D721Med (cell line): Measurements from ENCODE around the gene ADM2.
"Not testable (repeated sequence)": the region's sequence is repeated elsewhere in the genome, so short reads cannot be mapped to it uniquely, and the experiment has no call there.

Experiments
- DNase-seq: peaks from one replicate; pipeline ENCODE4 v3.0.0; 2011; ENCODE audit warnings: low spot score; ENCODE audit not compliant: insufficient read length
- FAIRE-seq: peaks from 2 replicates; lab custom pipeline; 2011; peaks lifted over from hg19 to GRCh38; lab: Jason Lieb, UNC
- CTCF ChIP-seq: IDR thresholded peaks from 2 replicates; pipeline ENCODE4 v1.5.1; 2012; ENCODE audit warnings: mild to moderate bottlenecking, control low read depth; ENCODE audit not compliant: insufficient read depth; ENCODE audit errors: missing control alignments

Gene ADM2

GRCh38 chr22:50481440-50482106 is at the start of gene ADM2:
Gene ADM2, plus strand, starts transcription at chr22:50481543. Its CDS starts 305 bp downstream, at chr22:50481848.
- FAIRE-seq (no peak), DNase-seq (peak; percentile 78)
- no peak for TF ChIP-seq CTCF

GRCh38 chr22:50432131-50432876 is 49.0 kb upstream of the ADM2 start:
- TF ChIP-seq CTCF = no peak
- FAIRE-seq = no peak
- no peak for DNase-seq

GRCh38 chr22:50432877-50433510 is 48.3 kb upstream of the ADM2 start:
- DNase-seq, FAIRE-seq: not testable (repeated sequence)

GRCh38 chr22:50434849-50435248 is 46.5 kb upstream of the ADM2 start:
- FAIRE-seq = no peak
- no peak for DNase-seq
- no peak for TF ChIP-seq CTCF

GRCh38 chr22:50435291-50436014 is 45.9 kb upstream of the ADM2 start:
- DNase-seq (no peak), FAIRE-seq (no peak)
- no peak for TF ChIP-seq CTCF

- TF ChIP-seq CTCF = no peak
- FAIRE-seq = no peak
- no peak for DNase-seq
Observed at GRCh38 chr22:50436015-50436830, 45.1 kb upstream of the ADM2 start.
